NB4 (cell line): ENCODE results near the gene APP.

Source experiments
- MYC ChIP-seq: IDR thresholded peaks from 2 replicates; pipeline ENCODE4 v1.6.1; 2011; ENCODE audit warnings: low read depth, low read length
- POLR2A ChIP-seq: IDR thresholded peaks from 2 replicates; pipeline ENCODE4 v1.6.1; 2011; ENCODE audit warnings: mild to moderate bottlenecking; ENCODE audit not compliant: insufficient read length; ENCODE audit errors: extremely low read depth
- TF ChIP-seq, protein P1 (sequence below): IDR thresholded peaks from one replicate; pipeline ENCODE4 v1.5.1; 2012; ENCODE audit warnings: low read depth, low read length

DNA sequence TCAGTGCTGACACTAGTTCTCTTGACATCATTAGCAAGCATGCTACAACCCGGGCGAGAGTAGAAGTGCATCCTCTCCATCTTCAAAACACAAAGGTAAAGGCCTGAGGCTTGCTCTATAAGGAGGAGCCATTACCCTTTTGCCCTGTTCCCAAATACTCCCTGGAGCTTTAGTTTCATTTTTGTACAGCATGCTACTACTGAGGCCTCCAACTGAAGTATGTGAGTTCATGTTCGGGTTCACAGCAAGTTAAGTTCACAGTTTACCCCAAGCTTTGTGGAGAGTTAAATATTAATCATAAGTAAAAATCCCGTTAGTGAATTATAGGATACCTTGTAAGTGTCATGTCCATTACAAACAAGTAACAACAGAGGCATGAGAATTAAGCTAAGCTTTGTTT is 156.6 kb downstream of the APP start:
- TF ChIP-seq, protein P1, sequence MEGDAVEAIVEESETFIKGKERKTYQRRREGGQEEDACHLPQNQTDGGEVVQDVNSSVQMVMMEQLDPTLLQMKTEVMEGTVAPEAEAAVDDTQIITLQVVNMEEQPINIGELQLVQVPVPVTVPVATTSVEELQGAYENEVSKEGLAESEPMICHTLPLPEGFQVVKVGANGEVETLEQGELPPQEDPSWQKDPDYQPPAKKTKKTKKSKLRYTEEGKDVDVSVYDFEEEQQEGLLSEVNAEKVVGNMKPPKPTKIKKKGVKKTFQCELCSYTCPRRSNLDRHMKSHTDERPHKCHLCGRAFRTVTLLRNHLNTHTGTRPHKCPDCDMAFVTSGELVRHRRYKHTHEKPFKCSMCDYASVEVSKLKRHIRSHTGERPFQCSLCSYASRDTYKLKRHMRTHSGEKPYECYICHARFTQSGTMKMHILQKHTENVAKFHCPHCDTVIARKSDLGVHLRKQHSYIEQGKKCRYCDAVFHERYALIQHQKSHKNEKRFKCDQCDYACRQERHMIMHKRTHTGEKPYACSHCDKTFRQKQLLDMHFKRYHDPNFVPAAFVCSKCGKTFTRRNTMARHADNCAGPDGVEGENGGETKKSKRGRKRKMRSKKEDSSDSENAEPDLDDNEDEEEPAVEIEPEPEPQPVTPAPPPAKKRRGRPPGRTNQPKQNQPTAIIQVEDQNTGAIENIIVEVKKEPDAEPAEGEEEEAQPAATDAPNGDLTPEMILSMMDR: no peak
- no peak for TF ChIP-seq MYC
- TF ChIP-seq POLR2A: no peak
